Fibroblast of pulmonary artery (primary cell): ENCODE results near the gene RCAN1.
"Not testable (repeated sequence)": the region's sequence is repeated elsewhere in the genome, so short reads cannot be mapped to it uniquely, and the experiment has no call there.

ENCODE experiments used
- DNase-seq: peaks from one replicate; pipeline ENCODE4 v3.0.0-alpha.2; 2010; ENCODE audit warnings: low read depth
- H3K4me3 ChIP-seq: replicated peaks from 2 replicates; pipeline ENCODE4 v1.5.1; 2011; ENCODE audit warnings: low read depth, mild to moderate bottlenecking, control low read depth, low read length, moderate library complexity
- TF ChIP-seq, protein P1 (sequence below): IDR thresholded peaks from 2 replicates; pipeline ENCODE4 v1.5.1; 2011; ENCODE audit warnings: mild to moderate bottlenecking, control low read depth, low read length, inconsistent platforms; ENCODE audit errors: missing control alignments

The RCAN1 gene

DNA sequence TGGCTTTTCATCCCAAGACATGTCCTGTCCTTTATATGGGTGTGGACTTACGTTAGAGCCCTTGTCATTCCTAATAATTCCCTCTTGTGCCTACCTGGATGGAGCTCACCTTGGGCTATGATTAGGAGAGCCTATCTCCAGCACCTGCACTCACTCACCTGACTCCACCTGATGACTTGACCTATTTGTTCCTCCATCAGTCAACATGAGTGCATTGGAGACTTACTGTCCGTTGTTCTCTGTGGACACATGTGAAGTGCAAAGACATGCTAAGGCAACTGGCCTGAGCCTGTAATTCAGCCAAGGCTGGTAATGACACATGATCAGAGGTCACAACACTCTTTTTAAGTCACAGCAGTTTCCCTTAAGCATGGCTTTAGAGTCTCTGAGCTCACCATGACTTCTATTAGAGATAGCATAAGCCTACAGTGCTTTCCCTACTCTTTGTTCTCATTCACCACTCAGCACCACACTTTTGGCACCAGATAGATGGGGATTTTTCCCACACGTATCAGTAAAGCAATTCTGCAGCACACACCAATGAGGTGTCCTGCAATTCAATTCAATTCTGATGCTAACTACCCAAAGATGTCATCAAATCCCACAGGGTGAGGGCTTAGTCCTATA is 112.3 kb downstream of the RCAN1 start:
- H3K4me3 ChIP-seq, result no peak overlapping the region
- DNase-seq, result no peak
- TF ChIP-seq, protein P1, sequence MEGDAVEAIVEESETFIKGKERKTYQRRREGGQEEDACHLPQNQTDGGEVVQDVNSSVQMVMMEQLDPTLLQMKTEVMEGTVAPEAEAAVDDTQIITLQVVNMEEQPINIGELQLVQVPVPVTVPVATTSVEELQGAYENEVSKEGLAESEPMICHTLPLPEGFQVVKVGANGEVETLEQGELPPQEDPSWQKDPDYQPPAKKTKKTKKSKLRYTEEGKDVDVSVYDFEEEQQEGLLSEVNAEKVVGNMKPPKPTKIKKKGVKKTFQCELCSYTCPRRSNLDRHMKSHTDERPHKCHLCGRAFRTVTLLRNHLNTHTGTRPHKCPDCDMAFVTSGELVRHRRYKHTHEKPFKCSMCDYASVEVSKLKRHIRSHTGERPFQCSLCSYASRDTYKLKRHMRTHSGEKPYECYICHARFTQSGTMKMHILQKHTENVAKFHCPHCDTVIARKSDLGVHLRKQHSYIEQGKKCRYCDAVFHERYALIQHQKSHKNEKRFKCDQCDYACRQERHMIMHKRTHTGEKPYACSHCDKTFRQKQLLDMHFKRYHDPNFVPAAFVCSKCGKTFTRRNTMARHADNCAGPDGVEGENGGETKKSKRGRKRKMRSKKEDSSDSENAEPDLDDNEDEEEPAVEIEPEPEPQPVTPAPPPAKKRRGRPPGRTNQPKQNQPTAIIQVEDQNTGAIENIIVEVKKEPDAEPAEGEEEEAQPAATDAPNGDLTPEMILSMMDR, result no peak

DNA sequence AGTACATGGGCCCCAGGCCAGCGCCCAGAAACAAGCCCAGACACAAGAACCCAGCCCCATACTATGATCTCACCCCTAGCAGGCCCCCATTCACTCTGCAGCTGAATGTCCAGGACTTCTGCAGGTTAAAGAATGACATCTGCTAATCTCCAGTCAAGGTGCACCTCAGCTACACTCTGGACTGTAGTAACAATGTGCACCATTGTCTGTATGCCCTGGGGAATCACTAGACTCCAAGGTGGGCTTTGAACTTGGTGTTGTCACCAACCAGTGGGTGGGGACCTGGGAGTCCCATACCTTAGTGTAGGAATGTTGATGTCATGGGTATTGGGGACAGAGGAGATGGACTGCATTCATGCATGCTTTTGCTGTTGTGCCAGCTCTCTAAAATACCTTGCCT is 113.2 kb downstream of the RCAN1 start:
- H3K4me3 ChIP-seq, result no peak overlapping the region
- TF ChIP-seq, protein P1, result no peak
- DNase-seq, result no peak

DNA sequence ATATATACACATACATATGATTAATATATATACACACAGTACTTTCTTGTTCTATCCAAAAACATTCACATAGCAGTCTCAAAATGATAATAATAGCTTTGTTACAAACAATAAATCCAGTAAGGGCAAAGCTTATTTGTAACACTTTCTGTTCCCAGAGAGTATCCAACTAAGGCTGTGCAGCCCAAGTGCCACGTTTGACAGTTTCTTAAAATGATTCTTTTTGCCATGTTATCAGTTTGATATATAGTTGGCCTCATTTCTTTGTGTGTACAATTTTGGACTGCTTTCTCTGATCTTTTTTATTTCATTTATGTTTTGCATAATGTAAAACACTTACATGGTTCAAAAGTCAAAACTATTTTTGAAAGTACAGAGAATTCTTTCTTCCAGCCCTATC is 114.7 kb downstream of the RCAN1 start:
- TF ChIP-seq, protein P1, result no peak
- H3K4me3 ChIP-seq, result no peak overlapping the region
- no peak for DNase-seq

DNA sequence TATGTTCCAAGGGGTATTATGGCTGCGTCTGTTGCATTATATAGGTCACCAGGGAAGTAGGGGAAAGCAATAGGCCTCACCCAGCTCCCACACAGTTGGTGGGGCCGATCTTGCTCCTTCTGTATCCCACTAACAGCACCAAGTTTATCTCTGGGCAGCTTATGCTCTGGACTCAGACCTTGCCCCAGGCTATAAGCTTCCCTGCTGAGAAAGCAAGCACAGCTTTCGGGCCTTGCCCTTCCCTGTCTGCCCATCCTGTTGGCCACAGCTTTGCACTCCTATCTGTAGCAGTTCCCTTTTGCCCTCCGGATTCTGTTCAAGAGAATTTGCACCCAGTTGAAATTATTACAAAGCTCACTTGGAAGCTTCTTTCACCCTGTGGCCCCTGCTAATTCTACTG is 115.8 kb downstream of the RCAN1 start:
- no peak for DNase-seq
- no peak overlapping the region for H3K4me3 ChIP-seq

DNA sequence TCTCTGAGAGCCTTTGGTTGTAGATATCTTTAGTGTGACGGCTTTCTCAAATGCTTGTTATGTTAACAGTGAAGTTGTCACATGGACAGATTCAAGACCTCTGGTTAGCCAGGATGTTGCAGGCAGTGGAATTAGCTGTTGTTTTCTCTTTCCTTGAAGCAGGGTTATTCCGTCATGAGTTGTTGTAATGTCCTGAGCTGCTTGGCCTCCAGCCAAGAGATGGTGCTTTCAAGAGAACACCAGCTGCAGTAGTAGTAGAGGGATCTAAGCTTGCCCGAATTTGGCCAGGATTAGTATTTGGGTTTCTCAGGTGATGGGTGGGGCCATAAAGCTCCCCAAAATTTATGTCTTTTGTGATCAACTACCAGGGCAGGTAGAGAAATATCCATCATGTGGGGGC is 116.3 kb downstream of the RCAN1 start:
- peak; percentile 69 for DNase-seq
- H3K4me3 ChIP-seq, result no peak overlapping the region
- TF ChIP-seq, protein P1, result no peak

More for the DNA sequence above, 115.8 kb downstream of the RCAN1 start:
- TF ChIP-seq, protein P1, result no peak

DNA sequence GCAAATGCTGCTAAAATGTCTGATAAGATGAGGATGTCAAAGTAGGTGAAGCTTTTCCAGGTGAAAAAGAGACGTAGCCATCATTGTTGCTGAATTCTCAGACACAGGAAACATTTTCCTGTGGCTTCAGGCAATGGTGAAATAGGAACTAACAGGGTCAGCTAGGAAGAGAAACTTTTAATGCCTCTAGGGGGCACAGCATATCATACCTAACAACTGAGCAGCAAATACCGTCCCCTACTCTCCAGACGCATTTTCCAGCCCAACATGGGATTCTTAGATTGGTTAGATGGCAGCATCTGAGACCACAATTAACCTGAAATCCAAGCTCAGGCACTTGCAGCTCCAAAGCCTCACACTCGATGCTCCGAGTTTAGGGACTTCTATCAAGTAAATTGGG is 131.1 kb downstream of the RCAN1 start:
- not testable (repeated sequence) for H3K4me3 ChIP-seq, DNase-seq

DNA sequence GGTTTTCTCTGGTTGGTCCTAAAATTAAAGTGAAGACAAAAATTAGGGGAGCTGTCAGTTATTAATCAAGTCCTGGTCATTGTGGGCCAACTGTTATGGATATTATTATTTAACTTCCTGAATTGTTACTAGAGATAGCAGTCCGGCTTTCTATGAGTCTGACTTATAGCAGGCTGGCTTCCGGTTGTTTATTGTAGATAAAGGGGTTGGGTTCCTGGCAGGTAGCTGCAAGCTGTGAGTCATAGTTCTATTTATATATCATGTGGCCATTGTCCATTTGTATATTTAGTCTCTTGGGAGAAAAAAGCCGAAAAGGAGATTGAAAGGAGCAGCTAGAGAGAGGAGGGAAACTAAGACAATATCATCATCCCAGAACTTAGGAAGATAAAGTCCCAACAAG is 131.5 kb downstream of the RCAN1 start:
- DNase-seq, result not testable (repeated sequence)

DNA sequence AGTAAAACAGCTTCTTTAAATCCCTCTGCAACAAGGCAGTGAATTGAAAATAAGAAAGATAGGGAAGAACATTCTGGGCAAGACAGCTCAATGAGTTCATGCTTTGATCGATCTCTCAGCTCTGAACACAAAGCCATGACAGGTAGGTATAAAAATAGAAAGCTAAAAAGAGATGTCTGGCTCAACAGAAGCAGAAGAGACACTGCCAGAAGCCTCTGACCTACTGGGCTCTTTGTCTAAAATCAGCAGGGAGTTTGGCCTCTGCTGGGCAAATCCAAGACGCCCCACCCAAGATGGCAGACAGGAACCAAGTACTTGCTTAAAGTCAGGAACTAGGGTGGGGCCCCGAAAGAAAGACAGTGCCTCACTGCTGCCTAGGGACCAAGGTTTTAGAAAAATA is 147.6 kb downstream of the RCAN1 start:
- not testable (repeated sequence) for DNase-seq, H3K4me3 ChIP-seq

More for the DNA sequence above, 131.5 kb downstream of the RCAN1 start:
- H3K4me3 ChIP-seq, result not testable (repeated sequence)
